ENCODE results near the gene UTP25.
"Not testable (repeated sequence)": the region's sequence is repeated elsewhere in the genome, so short reads cannot be mapped to it uniquely, and the experiment has no call there.

UTP25 gene

DNA sequence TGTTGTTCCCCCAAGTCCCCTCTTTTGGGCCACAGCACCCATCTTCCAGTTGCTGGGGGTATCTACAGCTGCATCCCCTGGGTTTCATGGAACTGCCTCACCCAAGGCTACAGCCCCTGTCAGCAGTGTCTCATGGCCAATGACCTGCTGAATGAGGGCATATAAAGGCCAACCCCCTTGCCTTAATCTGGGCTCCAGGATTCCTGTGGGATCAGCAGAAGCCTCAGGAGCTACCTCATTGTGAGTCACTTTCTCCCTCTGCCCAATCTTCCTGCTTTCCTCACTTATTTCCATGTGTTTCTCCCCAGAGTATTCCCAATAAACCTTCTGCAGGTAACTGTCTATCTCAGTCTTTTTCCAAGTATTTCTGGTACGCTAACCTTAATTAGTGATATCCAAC, 73.0 kb downstream of the UTP25 start:
- no peak for DNase-seq

GRCh38 chr1:209901211-209901610, 73.4 kb downstream of the UTP25 start:
- no peak for DNase-seq

- DNase-seq, result not testable (repeated sequence)
These were observed 77.0 kb downstream of the UTP25 start for GRCh38 chr1:209904774-209905173.

All from DMS 273 treated with DMSO at 0.1 percent for 48 hours (cell line).